Panc1 (cell line): ENCODE results near the gene HSH2D. TPM values are rescaled to one million over a fixed set of nuclear protein-coding genes. Genes with fewer than 3 reads are reported as not detected.

ENCODE experiments used
- ATAC-seq: fragments of 200-7000 bp; cut with Tn5 transposase; 2 replicates; pipeline ENCODE4 v1.9.1; 2020; ENCODE audit warnings: mild to moderate bottlenecking, moderate library complexity
- BruUV-seq: library from RNA; stranded (reverse); fragments of 400-500 nt; replicated peaks from 2 replicates; lab custom pipeline; 2021; lab: Mats Ljungman, UMichigan
- CTCF ChIA-PET: fragments of 300-600 bp; sonication (Branson Sonifier 250); formaldehyde crosslinking; loops from one replicate; lab custom pipeline; 2022; ENCODE audit warnings: antibody characterized with exemption; lab: Charles Lee
- POLR2A ChIA-PET: fragments of 300-600 bp; sonication (Branson Sonifier 250); formaldehyde crosslinking; loops from one replicate; lab custom pipeline; 2022; ENCODE audit warnings: antibody characterized with exemption; lab: Charles Lee
- DNase-seq: peaks from one replicate; pipeline ENCODE4 v3.0.0-alpha.2; 2010; ENCODE audit warnings: low read depth, low spot score
- H3K27ac ChIP-seq: 2 replicates; pipeline ENCODE4 v1.5.1; 2011; ENCODE audit warnings: mild to moderate bottlenecking, low read length, inconsistent platforms
- H3K27me3 ChIP-seq: fragments of 200-500 bp; sonication (Bioruptor generic); 2 replicates; pipeline ENCODE4 v1.6.0; 2014; ENCODE audit warnings: low read length, inconsistent platforms; ENCODE audit not compliant: control insufficient read depth, insufficient read depth
- H3K36me3 ChIP-seq: fragments of 200-500 bp; sonication (Bioruptor generic); 2 replicates; pipeline ENCODE4 v1.5.1; 2014; ENCODE audit warnings: inconsistent platforms, mild to moderate bottlenecking, low read length, moderate library complexity; ENCODE audit not compliant: control insufficient read depth, insufficient read depth
- H3K4me1 ChIP-seq: 2 replicates; pipeline ENCODE4 v1.5.1; 2011; ENCODE audit warnings: inconsistent platforms, mild to moderate bottlenecking, low read length, moderate library complexity; ENCODE audit not compliant: control insufficient read depth, insufficient read depth
- H3K4me3 ChIP-seq, 2 experiments: 2 replicates each; pipeline ENCODE4 v1.5.1; 2011 to 2012; ENCODE audit warnings: low read depth in 2 of 2, low read length in 2 of 2, mild to moderate bottlenecking in 2 of 2, inconsistent platforms in 1 of 2, moderate library complexity in 1 of 2
- H3K9me3 ChIP-seq: fragments of 200-500 bp; sonication (Bioruptor generic); 2 replicates; pipeline ENCODE4 v1.5.1; 2014; ENCODE audit warnings: low read depth, mild to moderate bottlenecking, inconsistent platforms, low read length, moderate library complexity; ENCODE audit not compliant: control insufficient read depth, insufficient read depth
- POLR2AphosphoS5 ChIP-seq: IDR thresholded peaks from 2 replicates; pipeline ENCODE4 v1.6.1; 2012; ENCODE audit warnings: mild to moderate bottlenecking, low read depth, low read length, moderate library complexity
- SIN3A ChIP-seq: IDR thresholded peaks from 2 replicates; pipeline ENCODE4 v1.6.1; 2012; ENCODE audit warnings: low read depth, mild to moderate bottlenecking, low read length, moderate library complexity, borderline replicate concordance; ENCODE audit not compliant: insufficient read depth
- TCF7L2 ChIP-seq: IDR thresholded peaks from 2 replicates; pipeline ENCODE4 v1.6.1; 2011; ENCODE audit warnings: mild to moderate bottlenecking, low read depth, low read length, inconsistent platforms
- in situ Hi-C: cut with HindIII; loops from 2 replicates; pipeline ENCODE4 v1.10.0; 2016; ENCODE audit warnings: low sequenced_read_pairs, low pct_unique_long_range_greater_than_20kb
- intact Hi-C: fragments of 100-400 bp; cut with micrococcal nuclease; formaldehyde crosslinking; loops from one replicate; pipeline ENCODE4 v1.10.0; 2022; ENCODE audit not compliant: unreplicated experiment
- total RNA-seq: library from RNA; stranded (reverse); gene quantifications from one replicate; pipeline ENCODE4 v1.2.1, GENCODE V29; 2021; ENCODE audit not compliant: unreplicated experiment
- TF ChIP-seq, protein P1 (sequence below), 2 experiments: IDR thresholded peaks; 2 replicates each; pipeline ENCODE4 v1.6.1; 2011 to 2012; ENCODE audit warnings: low read depth in 2 of 2, control low read depth in 1 of 2, low read length in 1 of 2, mild to moderate bottlenecking in 1 of 2, moderate library complexity in 1 of 2; ENCODE audit not compliant: insufficient read depth in 1 of 2
- TF ChIP-seq, protein P2 (sequence below): fragments of 450-650 bp; IDR thresholded peaks from 2 replicates; pipeline ENCODE4 v1.5.1; 2017; ENCODE audit warnings: mild to moderate bottlenecking

Gene HSH2D
- total RNA-seq, 1 experiment from 2014 or later: not detected

DNA sequence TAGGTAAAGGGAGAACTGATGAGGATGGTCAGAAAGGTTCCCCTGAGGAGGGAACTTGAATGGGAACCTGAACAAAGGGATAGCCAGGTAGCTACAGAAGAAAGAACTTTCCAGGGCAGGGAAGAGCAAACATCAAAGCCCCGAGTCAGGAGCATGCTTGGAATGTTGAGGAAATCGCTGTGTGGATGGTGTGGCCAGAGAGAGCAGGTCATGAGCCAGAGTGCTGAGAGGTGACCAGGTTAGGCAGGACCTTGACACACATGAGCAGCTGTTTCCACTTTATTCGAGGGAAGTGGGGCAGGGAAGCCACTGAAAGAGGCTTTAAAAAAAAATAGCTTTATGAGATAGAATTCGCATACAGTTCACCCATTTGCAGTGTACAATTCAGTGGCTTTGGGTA lies 27.4 kb upstream of the HSH2D start:
- ChIA-PET CTCF (no interaction called here), POLR2A (interaction anchor here (0.6 kb wide), 1 partner anchor 42 kb away, joined by 12 read pairs; no protein-coding TSS in a partner anchor)
- no peaks in the 10 kb centered on the region for H3K9me3 ChIP-seq
- BruUV-seq: no TSS peak
- in situ Hi-C loops (no loop called here), intact Hi-C loops (no loop called here)
- no peak overlapping the region for H3K4me3 ChIP-seq
- TF ChIP-seq SIN3A (no peak), TCF7L2 (no peak), POLR2AphosphoS5 (no peak)
- TF ChIP-seq, protein P1, sequence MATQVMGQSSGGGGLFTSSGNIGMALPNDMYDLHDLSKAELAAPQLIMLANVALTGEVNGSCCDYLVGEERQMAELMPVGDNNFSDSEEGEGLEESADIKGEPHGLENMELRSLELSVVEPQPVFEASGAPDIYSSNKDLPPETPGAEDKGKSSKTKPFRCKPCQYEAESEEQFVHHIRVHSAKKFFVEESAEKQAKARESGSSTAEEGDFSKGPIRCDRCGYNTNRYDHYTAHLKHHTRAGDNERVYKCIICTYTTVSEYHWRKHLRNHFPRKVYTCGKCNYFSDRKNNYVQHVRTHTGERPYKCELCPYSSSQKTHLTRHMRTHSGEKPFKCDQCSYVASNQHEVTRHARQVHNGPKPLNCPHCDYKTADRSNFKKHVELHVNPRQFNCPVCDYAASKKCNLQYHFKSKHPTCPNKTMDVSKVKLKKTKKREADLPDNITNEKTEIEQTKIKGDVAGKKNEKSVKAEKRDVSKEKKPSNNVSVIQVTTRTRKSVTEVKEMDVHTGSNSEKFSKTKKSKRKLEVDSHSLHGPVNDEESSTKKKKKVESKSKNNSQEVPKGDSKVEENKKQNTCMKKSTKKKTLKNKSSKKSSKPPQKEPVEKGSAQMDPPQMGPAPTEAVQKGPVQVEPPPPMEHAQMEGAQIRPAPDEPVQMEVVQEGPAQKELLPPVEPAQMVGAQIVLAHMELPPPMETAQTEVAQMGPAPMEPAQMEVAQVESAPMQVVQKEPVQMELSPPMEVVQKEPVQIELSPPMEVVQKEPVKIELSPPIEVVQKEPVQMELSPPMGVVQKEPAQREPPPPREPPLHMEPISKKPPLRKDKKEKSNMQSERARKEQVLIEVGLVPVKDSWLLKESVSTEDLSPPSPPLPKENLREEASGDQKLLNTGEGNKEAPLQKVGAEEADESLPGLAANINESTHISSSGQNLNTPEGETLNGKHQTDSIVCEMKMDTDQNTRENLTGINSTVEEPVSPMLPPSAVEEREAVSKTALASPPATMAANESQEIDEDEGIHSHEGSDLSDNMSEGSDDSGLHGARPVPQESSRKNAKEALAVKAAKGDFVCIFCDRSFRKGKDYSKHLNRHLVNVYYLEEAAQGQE (IDR thresholded peaks at IDR 0.05; ENCODE audit: insufficient read depth in 1 of 2, low read depth in 2 of 2, low read length in 1 of 2): no peak
- TF ChIP-seq, protein P2, sequence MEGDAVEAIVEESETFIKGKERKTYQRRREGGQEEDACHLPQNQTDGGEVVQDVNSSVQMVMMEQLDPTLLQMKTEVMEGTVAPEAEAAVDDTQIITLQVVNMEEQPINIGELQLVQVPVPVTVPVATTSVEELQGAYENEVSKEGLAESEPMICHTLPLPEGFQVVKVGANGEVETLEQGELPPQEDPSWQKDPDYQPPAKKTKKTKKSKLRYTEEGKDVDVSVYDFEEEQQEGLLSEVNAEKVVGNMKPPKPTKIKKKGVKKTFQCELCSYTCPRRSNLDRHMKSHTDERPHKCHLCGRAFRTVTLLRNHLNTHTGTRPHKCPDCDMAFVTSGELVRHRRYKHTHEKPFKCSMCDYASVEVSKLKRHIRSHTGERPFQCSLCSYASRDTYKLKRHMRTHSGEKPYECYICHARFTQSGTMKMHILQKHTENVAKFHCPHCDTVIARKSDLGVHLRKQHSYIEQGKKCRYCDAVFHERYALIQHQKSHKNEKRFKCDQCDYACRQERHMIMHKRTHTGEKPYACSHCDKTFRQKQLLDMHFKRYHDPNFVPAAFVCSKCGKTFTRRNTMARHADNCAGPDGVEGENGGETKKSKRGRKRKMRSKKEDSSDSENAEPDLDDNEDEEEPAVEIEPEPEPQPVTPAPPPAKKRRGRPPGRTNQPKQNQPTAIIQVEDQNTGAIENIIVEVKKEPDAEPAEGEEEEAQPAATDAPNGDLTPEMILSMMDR: no peak
- H3K27ac ChIP-seq: no peak overlapping the region
- ATAC-seq: no peak
- DNase-seq: no peak
- H3K36me3 ChIP-seq: no peaks in the 10 kb centered on the region; the same call in 1 of the 2 replicates
- no peaks in the 10 kb centered on the region for H3K27me3 ChIP-seq
- peaks cover 5% of the 10 kb centered on the region; the same call in 1 of the 2 replicates for H3K4me1 ChIP-seq

DNA sequence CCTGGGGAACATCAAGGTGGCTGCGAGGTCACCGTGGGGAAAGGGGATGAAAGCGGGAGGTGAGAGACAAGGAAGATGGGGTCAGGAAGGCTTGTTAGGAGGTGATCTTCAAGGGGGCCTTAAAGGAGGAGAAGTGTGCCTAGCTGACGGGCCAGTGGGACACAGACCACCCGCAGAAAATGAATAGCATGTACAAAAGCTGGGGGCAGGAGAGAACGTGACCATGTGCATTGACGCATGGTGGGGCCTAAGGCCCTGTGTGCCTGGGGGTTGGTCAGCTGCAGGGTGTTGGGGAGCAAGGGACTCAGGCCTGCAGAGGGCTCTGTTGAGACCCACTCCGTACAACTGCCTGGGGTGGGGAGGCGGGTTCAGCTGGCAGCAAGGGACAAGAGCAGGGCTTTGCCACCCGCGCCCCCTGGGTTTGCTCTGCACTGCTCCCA lies 25.9 kb upstream of the HSH2D start:
- Histone ChIP-seq H3K9me3 (no peaks in the 10 kb centered on the region), H3K27ac (no peak overlapping the region), H3K27me3 (no peaks in the 10 kb centered on the region), H3K36me3 (no peaks in the 10 kb centered on the region; the same call in none of the 2 replicates), H3K4me3 (no peak overlapping the region), H3K4me1 (peaks cover 4% of the 10 kb centered on the region; the same call in 1 of the 2 replicates)
- DNase-seq (no peak), ATAC-seq (peak; percentile 56)
- BruUV-seq: no TSS peak
- in situ Hi-C loops: no loop called here
- intact Hi-C loops: no loop called here
- POLR2A ChIA-PET: interaction anchor here (0.7 kb wide), 2 partner anchors 8 to 43 kb away, joined by 3 to 8 read pairs; no protein-coding TSS in a partner anchor
- no peak for TF ChIP-seq POLR2AphosphoS5
- TF ChIP-seq TCF7L2: no peak
- no peak for TF ChIP-seq SIN3A
- TF ChIP-seq, protein P1 (IDR thresholded peaks at IDR 0.05; ENCODE audit: insufficient read depth in 1 of 2, low read depth in 2 of 2, low read length in 1 of 2): no peak
- TF ChIP-seq, protein P2: no peak
- CTCF ChIA-PET: no interaction called here
